K562 (cell line): ENCODE data around the gene CAPN14. TPM values are rescaled to one million over a fixed set of nuclear protein-coding genes. Genes with fewer than 3 reads are reported as not detected.

Source experiments
- ATAC-seq: fragments of 200-7000 bp; cut with Tn5 transposase; 3 replicates; pipeline ENCODE4 v1.9.1; 2020; ENCODE audit warnings: moderate library complexity
- BruUV-seq: library from RNA; stranded (reverse); fragments of 400-500 nt; replicated peaks from 2 replicates; lab custom pipeline; 2021; lab: Mats Ljungman, UMichigan
- CTCF ChIA-PET: fragments of 300-600 bp; formaldehyde crosslinking; extraction: SDS; loops from one replicate; lab custom pipeline; 2021; ENCODE audit warnings: low intra/inter-chr PET ratio; lab: Yijun Ruan, JAX
- POLR2A ChIA-PET: fragments of 300-600, 350-650 bp; sonication (Branson Sonifier 250); formaldehyde crosslinking; extraction: SDS; loops from one replicate; lab custom pipeline; 2021; ENCODE audit warnings: antibody characterized with exemption, inconsistent platforms; lab: Yijun Ruan, JAX
- DNase-seq, 4 experiments: peaks; one replicate each; pipeline versions ENCODE4 v3.0.0 to v3.0.0-alpha.2; 2011 to 2018; ENCODE audit warnings: low spot score in 3 of 4, mixed read lengths in 3 of 4; ENCODE audit errors: extremely low read depth in 1 of 4
- FAIRE-seq: peaks from 2 replicates; lab custom pipeline; 2011; peaks lifted over from hg19 to GRCh38; lab: Jason Lieb, UNC
- H2AFZ ChIP-seq: 2 replicates; pipeline ENCODE4 v1.6.0; 2011; ENCODE audit warnings: low read depth, low read length, control low read depth, inconsistent platforms
- H3K27ac ChIP-seq: fragments of 200-600 bp; 3 replicates; pipeline ENCODE4 v1.8.0; 2011; ENCODE audit warnings: low read depth, mild to moderate bottlenecking, control low read depth, inconsistent platforms, low read length, moderate library complexity, mixed read lengths; ENCODE audit errors: extremely low read depth
- H3K27me3 ChIP-seq, 2 experiments: fragments of 300-600 bp in 1 of 2; 2 replicates in 1 of 2; 3 replicates in 1 of 2; pipeline versions ENCODE4 v1.6.0 to v1.8.0; 2011; ENCODE audit warnings: inconsistent platforms in 2 of 2, low read length in 2 of 2, mild to moderate bottlenecking in 1 of 2, mixed read lengths in 1 of 2, moderate library complexity in 1 of 2; ENCODE audit not compliant: control insufficient read depth in 2 of 2, insufficient read depth in 2 of 2
- H3K36me3 ChIP-seq: fragments of 300-600 bp; 3 replicates; pipeline ENCODE4 v1.8.0; 2011; ENCODE audit warnings: mild to moderate bottlenecking, low read length, inconsistent platforms; ENCODE audit not compliant: control insufficient read depth, insufficient read depth
- H3K4me1 ChIP-seq, 2 experiments: fragments of 200-600 bp in 1 of 2; replicated peaks in 1 of 2; 2 replicates in 1 of 2; 3 replicates in 1 of 2; pipeline versions ENCODE4 v1.5.1 to v1.8.0; 2011; ENCODE audit warnings: inconsistent platforms in 2 of 2, low read length in 2 of 2, mild to moderate bottlenecking in 1 of 2, mixed read lengths in 1 of 2, moderate library complexity in 1 of 2; ENCODE audit not compliant: control insufficient read depth in 2 of 2, insufficient read depth in 2 of 2
- H3K4me2 ChIP-seq: 2 replicates; pipeline ENCODE4 v1.6.1; 2011; ENCODE audit warnings: low read length, control low read depth, inconsistent platforms, mixed read lengths; ENCODE audit not compliant: insufficient read depth
- H3K4me3 ChIP-seq: fragments of 200-600 bp; sonication (generic), shearing (Covaris generic); 2 replicates; pipeline ENCODE4 v1.5.1; 2016; ENCODE audit warnings: control low read depth, inconsistent platforms
- H3K79me2 ChIP-seq: fragments of 200-600 bp; 3 replicates; pipeline ENCODE4 v1.8.0; 2011; ENCODE audit warnings: low read length, inconsistent platforms; ENCODE audit not compliant: control insufficient read depth, insufficient read depth
- H3K9ac ChIP-seq, 2 experiments: 2 replicates each; pipeline versions ENCODE4 v1.6.0 to v1.6.1; 2011; ENCODE audit warnings: low read depth in 2 of 2, low read length in 2 of 2, control low read depth in 1 of 2, inconsistent platforms in 1 of 2, mild to moderate bottlenecking in 1 of 2, mixed read lengths in 1 of 2; ENCODE audit not compliant: insufficient read depth in 1 of 2
- H3K9me1 ChIP-seq: one replicate; pipeline ENCODE4 v1.6.0; 2011; ENCODE audit warnings: inconsistent platforms, mild to moderate bottlenecking, low read length, moderate library complexity; ENCODE audit not compliant: control insufficient read depth, insufficient read depth
- H3K9me3 ChIP-seq: replicated peaks from 2 replicates; pipeline ENCODE4 v1.5.1; 2011; ENCODE audit warnings: low read depth, low read length, inconsistent platforms; ENCODE audit not compliant: control insufficient read depth, insufficient read depth
- H4K20me1 ChIP-seq: replicated peaks from 2 replicates; pipeline ENCODE4 v1.6.1; 2011; ENCODE audit warnings: low read length, inconsistent platforms, mixed read lengths; ENCODE audit not compliant: control insufficient read depth, insufficient read depth
- GATAD2A ChIP-seq: fragments of 450-650 bp; IDR thresholded peaks from 2 replicates; pipeline ENCODE4 v1.6.1; 2017
- HMG20B ChIP-seq: fragments of 250-450 bp; sonication (Bioruptor Pico); IDR thresholded peaks from 2 replicates; pipeline ENCODE4 v1.5.0; 2021; ENCODE audit warnings: mild to moderate bottlenecking
- POLR2A ChIP-seq: fragments of 450-650 bp; conservative IDR thresholded peaks from 2 replicates; pipeline ENCODE4 v1.6.1; 2016
- TBL1XR1 ChIP-seq, 2 experiments: IDR thresholded peaks; 2 replicates each; pipeline ENCODE4 v1.6.1; 2012; ENCODE audit warnings: improper control_type of control experiment in 2 of 2, low read length in 2 of 2, mild to moderate bottlenecking in 1 of 2
- WGBS: fragments of 100-300 bp; shearing (Covaris generic); methylation state at CpG from one replicate; pipeline ENCODE4 v1.1.6; 2016; ENCODE audit warnings: low coverage, mixed read lengths; ENCODE audit not compliant: insufficient coverage; ENCODE audit errors: missing lambda C conversion rate; 5-methylcytosine and 5-hydroxymethylcytosine counted together
- in situ Hi-C: fragments of 300-500 bp; cut with MboI; formaldehyde crosslinking; loops from 4 replicates; pipeline ENCODE4 v1.15.0; 2018; ENCODE audit warnings: inconsistent platforms, mixed read lengths
- intact Hi-C: fragments of 100-400 bp; cut with micrococcal nuclease; formaldehyde crosslinking; loops from 2 replicates; pipeline ENCODE4 v1.14.2; 2022
- polyA plus RNA-seq, 8 experiments: library from polyadenylated mRNA; depleted of rRNA in 4 of 8; stranded (reverse) in 5 of 8; unstranded in 3 of 8; fragments of >200 nt; fragmentation: Nextera tagmentation in 2 of 8; fragmentation: Illumina TruSeq in 1 of 8; extraction: Ambion mirVana in 2 of 8; extraction: Trizol in 1 of 8; gene quantifications; 2 replicates each; pipeline versions ENCODE4 v1.2.1 to v1.2.3, GENCODE V29; 2011 to 2014; ENCODE audit warnings: inconsistent platforms in 1 of 8, missing spikeins in 1 of 8
- total RNA-seq, 7 experiments: library from RNA; depleted of rRNA in 6 of 7; stranded (reverse); fragments of >200 nt in 6 of 7; fragmentation: Illumina TruSeq in 2 of 7; extraction: Trizol in 2 of 7; gene quantifications; 2 replicates each; pipeline versions ENCODE4 v1.2.1 to v1.2.3, GENCODE V29; 2011 to 2021; ENCODE audit warnings: low replicate concordance in 1 of 7

The CAPN14 gene
- total and polyA plus RNA-seq, 9 of the 15 experiments (the other 6 are each of a cell fraction or from before 2014, with no cell fraction given), result not detected

DNA sequence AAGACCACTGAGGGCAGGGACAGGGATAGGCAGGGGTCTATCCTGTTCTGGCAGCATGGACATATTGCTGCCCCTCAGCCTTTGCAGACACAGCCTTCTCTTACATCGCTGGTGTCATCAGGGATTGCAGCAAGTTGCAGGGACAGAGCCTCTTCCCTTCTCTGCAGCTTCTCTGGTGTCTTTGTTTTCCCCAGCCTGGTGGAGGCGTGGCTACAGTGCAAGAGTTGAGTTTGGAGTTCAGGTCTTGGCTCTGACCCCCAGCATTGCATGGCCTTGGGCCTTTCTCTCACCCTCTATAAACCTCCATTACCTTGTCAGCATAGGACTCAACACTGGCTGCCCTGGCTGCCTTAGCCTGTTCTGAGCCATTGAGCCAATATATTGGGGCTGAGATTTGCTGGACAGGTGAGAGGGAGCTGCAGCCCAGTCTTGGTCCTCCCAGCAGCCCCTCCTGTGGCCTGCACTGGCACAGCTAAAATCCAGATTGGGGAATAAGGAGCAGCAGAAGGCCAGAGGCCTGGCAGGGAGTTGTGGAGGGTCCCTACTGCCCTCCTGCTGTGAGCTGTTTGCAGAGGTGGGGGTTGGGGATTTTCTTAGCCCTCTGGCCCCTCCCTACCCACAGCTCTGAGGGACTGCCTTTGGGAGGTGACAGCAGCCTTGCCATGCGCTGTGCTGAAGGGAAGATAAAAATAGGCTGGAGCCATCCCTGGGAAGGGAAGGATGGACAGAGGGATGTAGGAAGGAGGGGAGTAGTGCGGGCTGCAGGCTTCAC lies 39.5 kb upstream of the CAPN14 start (continued):
- TF ChIP-seq TBL1XR1 (IDR thresholded peaks at IDR 0.05; ENCODE audit: low read length in 2 of 2), result no peak

DNA sequence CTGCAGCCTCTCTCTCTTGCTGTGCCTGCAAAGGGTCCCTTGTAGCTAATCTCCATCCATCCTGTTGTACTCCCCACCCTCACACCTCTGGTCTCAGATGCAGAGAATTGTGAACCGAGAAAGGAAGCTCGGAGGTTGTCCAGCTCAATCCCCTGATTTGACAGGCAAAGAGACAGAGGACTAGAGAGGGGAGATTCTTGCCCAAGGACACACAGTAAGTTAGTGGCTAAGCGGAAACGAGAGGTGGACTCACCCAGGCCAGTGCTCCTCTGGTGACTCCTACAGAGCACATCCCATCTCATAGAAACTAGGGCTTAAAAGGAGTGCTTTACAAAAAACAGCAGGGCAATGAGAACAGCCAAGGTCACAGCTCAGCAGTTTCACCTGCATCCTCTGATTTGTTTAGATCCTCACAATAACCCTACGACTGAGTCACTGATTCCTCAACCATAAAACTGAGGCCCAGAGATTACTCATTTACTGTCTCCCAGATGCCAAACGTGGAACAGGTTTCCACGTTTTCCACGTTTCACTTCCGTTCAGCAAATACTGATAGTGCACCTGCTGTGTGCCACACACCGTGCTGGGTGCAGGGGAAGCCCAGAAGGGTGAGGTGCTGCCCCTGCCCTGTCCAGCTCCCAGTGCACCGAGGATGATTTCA lies 38.7 kb upstream of the CAPN14 start:
- H3K4me3 ChIP-seq, result no peak overlapping the region
- no TSS peak for BruUV-seq
- no peak for TF ChIP-seq GATAD2A
- no peak for TF ChIP-seq HMG20B (CRISPR knock-in tag)
- no peak for TF ChIP-seq POLR2A
- TF ChIP-seq, all 486 proteins: peak for 0
- H3K27me3 ChIP-seq, result peaks cover 0 to 20% of the 10 kb centered on the region in 2 experiments; a peak in 2 of 5 replicates
- no peak overlapping the region for H2AFZ ChIP-seq
- H3K36me3 ChIP-seq, result no peaks in the 10 kb centered on the region
- ChIA-PET CTCF (no interaction called here), POLR2A (interaction anchor here (0.6 kb wide), 1 partner anchor 19 kb away, joined by 3 read pairs; no protein-coding TSS in a partner anchor)
- intact Hi-C loops, result no loop called here
- DNase-seq (no peak), FAIRE-seq (no peak), ATAC-seq (no peak)
- in situ Hi-C loops, result no loop called here
- no peaks in the 10 kb centered on the region; the same call in 1 of the 2 replicates for H4K20me1 ChIP-seq
- H3K9ac ChIP-seq, result no peak overlapping the region
- no peaks in the 10 kb centered on the region for H3K9me3 ChIP-seq
- H3K4me1 ChIP-seq, result no peaks in the 10 kb centered on the region; a peak in 3 of 5 replicates
- no peak overlapping the region for H3K4me2 ChIP-seq
- H3K79me2 ChIP-seq, result no peaks in the 10 kb centered on the region
- no peak overlapping the region for H3K27ac ChIP-seq
- WGBS, result 0% methylated on average over 11 of the region's 11 CpGs
- H3K9me1 ChIP-seq, result no peaks in the 10 kb centered on the region
